ENCODE measurements around the gene NR3C2.

GRCh38 chr4:148057516-148057915 lies 384.7 kb downstream of the NR3C2 start:
- no peak for TF ChIP-seq ZFP3 (CRISPR knock-in tag; IDR thresholded peaks at IDR 0.05)
- no peak for TF ChIP-seq ARNTL (CRISPR knock-in tag; IDR thresholded peaks at IDR 0.05; ENCODE audit: borderline replicate concordance, low read depth)
- no peak for TF ChIP-seq ZC3H10 (CRISPR knock-in tag; IDR thresholded peaks at IDR 0.05)
- TF ChIP-seq ZNF70 (CRISPR knock-in tag; IDR thresholded peaks at IDR 0.05): no peak
- no peak for TF ChIP-seq RARB (CRISPR knock-in tag; IDR thresholded peaks at IDR 0.05)
- TF ChIP-seq TOX (CRISPR knock-in tag; IDR thresholded peaks at IDR 0.05; ENCODE audit: borderline replicate concordance): no peak
- TF ChIP-seq ISL1 (CRISPR knock-in tag; IDR thresholded peaks at IDR 0.05): no peak
- TF ChIP-seq TCF4 (CRISPR knock-in tag; IDR thresholded peaks at IDR 0.05; ENCODE audit: borderline replicate concordance): no peak
- TF ChIP-seq, protein P1, sequence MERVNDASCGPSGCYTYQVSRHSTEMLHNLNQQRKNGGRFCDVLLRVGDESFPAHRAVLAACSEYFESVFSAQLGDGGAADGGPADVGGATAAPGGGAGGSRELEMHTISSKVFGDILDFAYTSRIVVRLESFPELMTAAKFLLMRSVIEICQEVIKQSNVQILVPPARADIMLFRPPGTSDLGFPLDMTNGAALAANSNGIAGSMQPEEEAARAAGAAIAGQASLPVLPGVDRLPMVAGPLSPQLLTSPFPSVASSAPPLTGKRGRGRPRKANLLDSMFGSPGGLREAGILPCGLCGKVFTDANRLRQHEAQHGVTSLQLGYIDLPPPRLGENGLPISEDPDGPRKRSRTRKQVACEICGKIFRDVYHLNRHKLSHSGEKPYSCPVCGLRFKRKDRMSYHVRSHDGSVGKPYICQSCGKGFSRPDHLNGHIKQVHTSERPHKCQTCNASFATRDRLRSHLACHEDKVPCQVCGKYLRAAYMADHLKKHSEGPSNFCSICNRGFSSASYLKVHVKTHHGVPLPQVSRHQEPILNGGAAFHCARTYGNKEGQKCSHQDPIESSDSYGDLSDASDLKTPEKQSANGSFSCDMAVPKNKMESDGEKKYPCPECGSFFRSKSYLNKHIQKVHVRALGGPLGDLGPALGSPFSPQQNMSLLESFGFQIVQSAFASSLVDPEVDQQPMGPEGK (CRISPR knock-in tag; IDR thresholded peaks at IDR 0.05; ENCODE audit: borderline replicate concordance): no peak
- TF ChIP-seq ZNF8 (CRISPR knock-in tag; IDR thresholded peaks at IDR 0.05): no peak
